Suprapubic skin (tissue), 4 donors: ENCODE results near the gene COL9A1. TPM values are rescaled to one million over a fixed set of nuclear protein-coding genes. Genes with fewer than 3 reads are reported as not detected.
A peak's percentile ranks its signal among the peaks of the same experiment; 100 is the strongest.

Experiments used
- DNase-seq, 2 donors: peaks; one replicate each; pipeline ENCODE4 v3.0.0-alpha.2; 2019; ENCODE audit warnings: low spot score in 2 of 2
- H3K27ac ChIP-seq: fragments of 200-600 bp; sonication (generic); one replicate; pipeline ENCODE4 v1.5.1; 2019
- H3K27me3 ChIP-seq: fragments of 200-600 bp; sonication (generic); one replicate; pipeline ENCODE4 v1.5.1; 2019
- H3K36me3 ChIP-seq: fragments of 200-600 bp; sonication (generic); one replicate; pipeline ENCODE4 v1.5.1; 2019
- H3K4me1 ChIP-seq: fragments of 200-600 bp; sonication (generic); one replicate; pipeline ENCODE4 v1.5.1; 2019
- H3K4me3 ChIP-seq: fragments of 200-600 bp; sonication (generic); one replicate; pipeline ENCODE4 v1.5.1; 2019; ENCODE audit warnings: mild to moderate bottlenecking
- H3K9me3 ChIP-seq: fragments of 200-600 bp; sonication (generic); one replicate; pipeline ENCODE4 v1.5.1; 2019
- EP300 ChIP-seq: sonication (generic); formaldehyde crosslinking; IDR thresholded peaks from one replicate; pipeline ENCODE4 v1.6.1; 2017; ENCODE audit warnings: antibody characterized with exemption
- POLR2A ChIP-seq, 2 donors: fragments of 450-650 bp; IDR thresholded peaks; one replicate each; pipeline ENCODE4 v1.6.1; 2017; ENCODE audit warnings: antibody characterized with exemption in 2 of 2, mild to moderate bottlenecking in 2 of 2, moderate library complexity in 2 of 2
- POLR2AphosphoS5 ChIP-seq, 3 donors: sonication (generic); formaldehyde crosslinking; IDR thresholded peaks; one replicate each; pipeline ENCODE4 v1.6.1; 2017; ENCODE audit warnings: antibody characterized with exemption in 3 of 3
- WGBS: methylation state at CpG from one replicate; pipeline ENCODE4 v1.1.5; 2018; 5-methylcytosine and 5-hydroxymethylcytosine counted together
- total RNA-seq, 4 donors: library from RNA; depleted of rRNA; stranded (reverse); fragments of >200 nt; gene quantifications; one replicate each; pipeline ENCODE4 v1.1.0, GENCODE V29; 2016
- TF ChIP-seq, protein P1 (sequence below), 2 donors: fragments of 200-600 bp in 1 of 2; fragments of 450-650 bp in 1 of 2; sonication (generic) in 1 of 2; IDR thresholded peaks; one replicate each; pipeline ENCODE4 v1.5.1; 2016 to 2019; ENCODE audit warnings: antibody characterized with exemption in 2 of 2, mild to moderate bottlenecking in 1 of 2, moderate library complexity in 1 of 2

Gene COL9A1
- total RNA-seq, 4 donors from 2014 or later, result not detected

GRCh38 chr6:70222439-70222749, 80.5 kb downstream of the COL9A1 start:
- DNase-seq, result no peak
- TF ChIP-seq EP300, result no peak
- no peak for TF ChIP-seq POLR2AphosphoS5 (IDR thresholded peaks at IDR 0.05)
- no peak for TF ChIP-seq POLR2A (IDR thresholded peaks at IDR 0.05)
- TF ChIP-seq, protein P1, sequence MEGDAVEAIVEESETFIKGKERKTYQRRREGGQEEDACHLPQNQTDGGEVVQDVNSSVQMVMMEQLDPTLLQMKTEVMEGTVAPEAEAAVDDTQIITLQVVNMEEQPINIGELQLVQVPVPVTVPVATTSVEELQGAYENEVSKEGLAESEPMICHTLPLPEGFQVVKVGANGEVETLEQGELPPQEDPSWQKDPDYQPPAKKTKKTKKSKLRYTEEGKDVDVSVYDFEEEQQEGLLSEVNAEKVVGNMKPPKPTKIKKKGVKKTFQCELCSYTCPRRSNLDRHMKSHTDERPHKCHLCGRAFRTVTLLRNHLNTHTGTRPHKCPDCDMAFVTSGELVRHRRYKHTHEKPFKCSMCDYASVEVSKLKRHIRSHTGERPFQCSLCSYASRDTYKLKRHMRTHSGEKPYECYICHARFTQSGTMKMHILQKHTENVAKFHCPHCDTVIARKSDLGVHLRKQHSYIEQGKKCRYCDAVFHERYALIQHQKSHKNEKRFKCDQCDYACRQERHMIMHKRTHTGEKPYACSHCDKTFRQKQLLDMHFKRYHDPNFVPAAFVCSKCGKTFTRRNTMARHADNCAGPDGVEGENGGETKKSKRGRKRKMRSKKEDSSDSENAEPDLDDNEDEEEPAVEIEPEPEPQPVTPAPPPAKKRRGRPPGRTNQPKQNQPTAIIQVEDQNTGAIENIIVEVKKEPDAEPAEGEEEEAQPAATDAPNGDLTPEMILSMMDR (IDR thresholded peaks at IDR 0.05), result no peak
- no peaks in the 10 kb centered on the region for H3K9me3 ChIP-seq
- H3K27me3 ChIP-seq, result no peaks in the 10 kb centered on the region
- peaks cover 9% of the 10 kb centered on the region for H3K4me1 ChIP-seq
- H3K27ac ChIP-seq, result no peak overlapping the region
- H3K36me3 ChIP-seq, result no peaks in the 10 kb centered on the region
- no peak overlapping the region for H3K4me3 ChIP-seq
- WGBS, result 43% methylated on average over 2 of the region's 2 CpGs

- WGBS, result 39% methylated on average over 6 of the region's 6 CpGs
- H3K27me3 ChIP-seq, result no peaks in the 10 kb centered on the region
- no peak for TF ChIP-seq POLR2A (IDR thresholded peaks at IDR 0.05)
- TF ChIP-seq, protein P1 (IDR thresholded peaks at IDR 0.05), result no peak
- no peak for TF ChIP-seq EP300
- no peak for TF ChIP-seq POLR2AphosphoS5 (IDR thresholded peaks at IDR 0.05)
- no peak overlapping the region for H3K4me3 ChIP-seq
- H3K9me3 ChIP-seq, result no peaks in the 10 kb centered on the region
- no peak overlapping the region for H3K27ac ChIP-seq
- no peak for DNase-seq
- no peaks in the 10 kb centered on the region for H3K36me3 ChIP-seq
- peaks cover 9% of the 10 kb centered on the region for H3K4me1 ChIP-seq
These were observed 81.0 kb downstream of the COL9A1 start for GRCh38 chr6:70221715-70222438.

DNA sequence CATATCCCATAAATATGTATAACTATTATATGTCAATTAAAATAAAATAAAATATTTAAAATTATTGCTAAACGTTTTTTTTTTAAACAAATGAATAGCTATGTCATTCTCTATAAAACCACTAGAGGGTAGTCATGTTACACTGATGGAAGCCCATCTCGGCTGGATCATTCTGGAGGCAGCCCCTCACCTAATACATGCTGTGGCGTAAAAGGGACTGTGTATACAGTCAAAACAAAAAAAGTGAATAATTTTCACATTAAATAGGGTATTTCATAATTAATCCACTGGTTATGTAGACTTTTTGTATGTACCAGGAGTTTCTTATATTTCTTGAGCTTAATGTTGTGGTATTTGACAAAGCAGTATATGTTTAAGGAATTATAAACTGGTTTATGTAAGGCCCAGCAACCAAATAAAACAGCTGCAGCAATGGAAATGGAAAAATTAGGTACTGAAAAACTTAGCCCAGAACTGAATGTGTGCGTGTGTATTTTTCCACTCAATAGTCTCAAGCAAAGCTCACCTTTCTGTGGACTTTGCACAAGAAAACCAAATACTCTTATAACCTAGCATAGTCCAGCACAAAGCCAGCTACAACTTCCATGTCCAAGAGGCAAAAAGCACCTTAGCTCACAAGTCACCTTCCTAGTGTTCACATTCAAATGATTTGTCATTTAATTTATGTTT, 81.7 kb downstream of the COL9A1 start:
- TF ChIP-seq POLR2AphosphoS5 (IDR thresholded peaks at IDR 0.05) (no peak), POLR2A (IDR thresholded peaks at IDR 0.05) (no peak)
- TF ChIP-seq, protein P1 (IDR thresholded peaks at IDR 0.05), result peak in 1 of 2 donors; percentile 64
- 14% methylated on average over 4 of the region's 4 CpGs for WGBS
- Histone ChIP-seq H3K9me3 (no peaks in the 10 kb centered on the region), H3K36me3 (no peaks in the 10 kb centered on the region), H3K4me3 (no peak overlapping the region), H3K27me3 (no peaks in the 10 kb centered on the region), H3K4me1 (peaks cover 9% of the 10 kb centered on the region), H3K27ac (no peak overlapping the region)
- no peak for DNase-seq

- 52% methylated on average over 1 of the region's 1 CpG for WGBS
- DNase-seq, result no peak
- Histone ChIP-seq H3K27me3 (no peaks in the 10 kb centered on the region), H3K4me1 (peaks cover 9% of the 10 kb centered on the region), H3K36me3 (no peaks in the 10 kb centered on the region), H3K27ac (no peak overlapping the region), H3K4me3 (no peak overlapping the region), H3K9me3 (no peaks in the 10 kb centered on the region)
- TF ChIP-seq POLR2AphosphoS5 (IDR thresholded peaks at IDR 0.05) (no peak), EP300 (no peak), POLR2A (IDR thresholded peaks at IDR 0.05) (no peak)
- TF ChIP-seq, protein P1 (IDR thresholded peaks at IDR 0.05), result no peak
These were observed 82.8 kb downstream of the COL9A1 start for GRCh38 chr6:70219943-70220613.

GRCh38 chr6:70216767-70217166, 86.1 kb downstream of the COL9A1 start:
- DNase-seq, result no peak
- TF ChIP-seq POLR2AphosphoS5 (IDR thresholded peaks at IDR 0.05) (no peak), POLR2A (IDR thresholded peaks at IDR 0.05) (no peak), EP300 (no peak)
- TF ChIP-seq, protein P1 (IDR thresholded peaks at IDR 0.05), result no peak

More at GRCh38 chr6:70216767-70217166, 86.1 kb downstream of the COL9A1 start:
- Histone ChIP-seq H3K27ac (no peak overlapping the region), H3K36me3 (no peaks in the 10 kb centered on the region), H3K4me1 (peaks cover 6% of the 10 kb centered on the region), H3K9me3 (no peaks in the 10 kb centered on the region), H3K4me3 (no peak overlapping the region), H3K27me3 (no peaks in the 10 kb centered on the region)
- WGBS, result 64% methylated on average over 8 of the region's 8 CpGs
